CD4-positive, alpha-beta T cell (primary cell): ENCODE measurements around the gene SIX1. TPM values are rescaled to one million over a fixed set of nuclear protein-coding genes. Genes with fewer than 3 reads are reported as not detected.
A peak's percentile ranks its signal among the peaks of the same experiment; 100 is the strongest.

Experiments
- ATAC-seq: fragments of 200-7000 bp; cut with Tn5 transposase; one replicate; pipeline ENCODE4 v1.10.0; 2022; ENCODE audit warnings: mild to moderate bottlenecking; ENCODE audit not compliant: poor library complexity
- CTCF ChIA-PET: fragments of 350-600 bp; sonication (Branson Sonifier 250); formaldehyde crosslinking; loops from one replicate; lab custom pipeline; 2021; ENCODE audit warnings: antibody characterized with exemption, inconsistent platforms; lab: Charles Lee
- POLR2A ChIA-PET: fragments of 350-600 bp; sonication (Branson Sonifier 250); formaldehyde crosslinking; loops from one replicate; lab custom pipeline; 2021; ENCODE audit warnings: antibody characterized with exemption, inconsistent platforms; lab: Charles Lee
- DNase-seq, 14 experiments: peaks; one replicate each; pipeline ENCODE4 v3.0.0-alpha.2; 2013 to 2020; ENCODE audit warnings: mixed read lengths in 2 of 14
- H3K27ac ChIP-seq, 2 donors: one replicate each; pipeline versions ENCODE4 v1.5.1 to v1.7.0; 2013; ENCODE audit warnings: low read length in 2 of 2, low read depth in 1 of 2, mild to moderate bottlenecking in 1 of 2
- H3K27me3 ChIP-seq, 2 experiments: 1 replicate in 1 of 2; 2 replicates in 1 of 2; pipeline versions ENCODE4 v1.6.1 to v1.7.0; 2013; ENCODE audit warnings: low read length in 2 of 2, control low read depth in 1 of 2, mild to moderate bottlenecking in 1 of 2, moderate library complexity in 1 of 2; ENCODE audit not compliant: insufficient read depth in 2 of 2, control insufficient read depth in 1 of 2
- H3K36me3 ChIP-seq: one replicate; pipeline ENCODE4 v1.6.1; 2013; ENCODE audit warnings: low read length, control low read depth; ENCODE audit not compliant: insufficient read depth
- H3K4me1 ChIP-seq: one replicate; pipeline ENCODE4 v1.6.1; 2013; ENCODE audit warnings: low read length, control low read depth; ENCODE audit not compliant: insufficient read depth
- H3K4me3 ChIP-seq: one replicate; pipeline ENCODE4 v1.5.1; 2013; ENCODE audit warnings: mild to moderate bottlenecking, low read length, moderate library complexity
- H3K9me3 ChIP-seq, 2 experiments: 1 replicate in 1 of 2; 2 replicates in 1 of 2; pipeline versions ENCODE4 v1.6.1 to v1.7.0; 2013; ENCODE audit warnings: low read length in 2 of 2, mild to moderate bottlenecking in 2 of 2, control low read depth in 1 of 2, moderate library complexity in 1 of 2; ENCODE audit not compliant: control insufficient read depth in 1 of 2, insufficient read depth in 1 of 2
- H3K27ac Mint-ChIP-seq: one replicate; pipeline ENCODE4 v1.8.0; 2020; ENCODE audit warnings: mixed read lengths
- H3K27me3 Mint-ChIP-seq: one replicate; pipeline ENCODE4 v1.8.0; 2021; ENCODE audit warnings: mixed read lengths
- H3K36me3 Mint-ChIP-seq: one replicate; pipeline ENCODE4 v1.8.0; 2021; ENCODE audit warnings: low read depth, mixed read lengths
- H3K4me1 Mint-ChIP-seq: one replicate; pipeline ENCODE4 v1.8.0; 2021; ENCODE audit warnings: low read depth, mixed read lengths
- H3K4me3 Mint-ChIP-seq: one replicate; pipeline ENCODE4 v1.8.0; 2020; ENCODE audit warnings: mild to moderate bottlenecking, mixed read lengths
- H3K9me3 Mint-ChIP-seq: one replicate; pipeline ENCODE4 v1.8.0; 2020; ENCODE audit warnings: mixed read lengths
- intact Hi-C, 2 experiments: fragments of 100-400 bp; cut with DNase I in 1 of 2; cut with micrococcal nuclease in 1 of 2; formaldehyde crosslinking; loops; one replicate each; pipeline versions ENCODE4 v1.15.1 to v1.9.0; 2023 to 2025; cut with DNase I, micrococcal nuclease
- total RNA-seq, 174 experiments: library from RNA in 2 of 174; stranded (reverse) in 2 of 174; gene quantifications; one replicate each; pipeline ENCODE4 v1.2.3 and lab custom pipeline; 2021 to 2026
- TF ChIP-seq, protein P1 (sequence below): fragments of 200-600 bp; IDR thresholded peaks from one replicate; pipeline ENCODE4 v1.8.0; 2022; ENCODE audit warnings: antibody characterized with exemption, mild to moderate bottlenecking

The SIX1 gene
- total RNA-seq, 2 experiments from 2014 or later, result not detected

DNA sequence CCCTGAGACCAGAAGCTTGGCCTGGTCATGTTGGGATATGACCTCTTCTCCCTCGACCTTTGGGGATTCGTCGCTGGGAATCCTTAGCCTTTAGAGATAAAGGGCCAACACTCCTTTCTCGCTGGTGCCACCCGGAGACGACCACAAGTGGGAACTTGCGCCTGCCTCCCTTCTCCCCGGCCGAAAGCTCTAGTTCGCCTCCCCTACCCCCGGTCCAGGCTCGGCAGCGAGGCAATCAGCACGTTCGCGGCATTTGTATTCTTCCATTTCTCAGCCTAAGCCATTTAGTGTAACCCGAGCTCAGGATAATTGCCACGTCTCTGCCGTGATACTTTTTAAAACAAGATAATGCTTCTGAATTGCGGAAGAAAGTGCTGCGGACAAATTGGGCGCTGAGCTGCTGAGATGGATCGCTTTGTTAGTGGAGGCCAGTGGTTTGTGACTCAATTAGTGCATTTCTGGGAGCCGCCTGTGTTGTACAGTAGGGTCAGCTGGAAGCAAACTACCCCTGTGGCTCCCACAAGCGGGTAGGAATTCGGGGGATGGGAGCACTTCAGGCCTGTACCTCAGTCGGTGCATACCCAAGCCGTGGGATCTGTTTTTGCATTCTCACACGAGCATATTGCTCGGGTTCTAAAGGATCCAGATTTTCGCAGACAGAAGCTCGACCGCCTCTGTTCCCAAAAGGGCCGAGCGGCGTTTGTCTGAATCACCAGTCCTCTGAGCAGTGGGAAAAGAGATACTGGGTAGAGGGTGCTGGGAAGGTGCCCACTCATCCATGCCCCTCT is 6.8 kb upstream of the SIX1 start:
- peak overlapping the region; percentile 85 for H3K4me3 Mint-ChIP-seq
- Histone ChIP-seq H3K36me3 (no peaks in the 10 kb centered on the region), H3K4me1 (peaks cover 45% of the 10 kb centered on the region), H3K27me3 (peaks cover 74 to 83% of the 10 kb centered on the region in 2 experiments), H3K27ac (no peak overlapping the region), H3K9me3 (peaks cover 0 to 30% of the 10 kb centered on the region in 2 experiments), H3K4me3 (no peak overlapping the region)
- H3K9me3 Mint-ChIP-seq, result no peaks in the 10 kb centered on the region
- no peak overlapping the region for H3K27ac Mint-ChIP-seq
- intact Hi-C loops, result no loop called here
- DNase-seq (no peak), ATAC-seq (no peak)
- ChIA-PET POLR2A (no interaction called here), CTCF (no interaction called here)
- no peaks in the 10 kb centered on the region for H3K36me3 Mint-ChIP-seq
- peaks cover 63% of the 10 kb centered on the region for H3K4me1 Mint-ChIP-seq
- TF ChIP-seq, protein P1, sequence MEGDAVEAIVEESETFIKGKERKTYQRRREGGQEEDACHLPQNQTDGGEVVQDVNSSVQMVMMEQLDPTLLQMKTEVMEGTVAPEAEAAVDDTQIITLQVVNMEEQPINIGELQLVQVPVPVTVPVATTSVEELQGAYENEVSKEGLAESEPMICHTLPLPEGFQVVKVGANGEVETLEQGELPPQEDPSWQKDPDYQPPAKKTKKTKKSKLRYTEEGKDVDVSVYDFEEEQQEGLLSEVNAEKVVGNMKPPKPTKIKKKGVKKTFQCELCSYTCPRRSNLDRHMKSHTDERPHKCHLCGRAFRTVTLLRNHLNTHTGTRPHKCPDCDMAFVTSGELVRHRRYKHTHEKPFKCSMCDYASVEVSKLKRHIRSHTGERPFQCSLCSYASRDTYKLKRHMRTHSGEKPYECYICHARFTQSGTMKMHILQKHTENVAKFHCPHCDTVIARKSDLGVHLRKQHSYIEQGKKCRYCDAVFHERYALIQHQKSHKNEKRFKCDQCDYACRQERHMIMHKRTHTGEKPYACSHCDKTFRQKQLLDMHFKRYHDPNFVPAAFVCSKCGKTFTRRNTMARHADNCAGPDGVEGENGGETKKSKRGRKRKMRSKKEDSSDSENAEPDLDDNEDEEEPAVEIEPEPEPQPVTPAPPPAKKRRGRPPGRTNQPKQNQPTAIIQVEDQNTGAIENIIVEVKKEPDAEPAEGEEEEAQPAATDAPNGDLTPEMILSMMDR, result no peak
- H3K27me3 Mint-ChIP-seq, result peaks cover 94% of the 10 kb centered on the region

DNA sequence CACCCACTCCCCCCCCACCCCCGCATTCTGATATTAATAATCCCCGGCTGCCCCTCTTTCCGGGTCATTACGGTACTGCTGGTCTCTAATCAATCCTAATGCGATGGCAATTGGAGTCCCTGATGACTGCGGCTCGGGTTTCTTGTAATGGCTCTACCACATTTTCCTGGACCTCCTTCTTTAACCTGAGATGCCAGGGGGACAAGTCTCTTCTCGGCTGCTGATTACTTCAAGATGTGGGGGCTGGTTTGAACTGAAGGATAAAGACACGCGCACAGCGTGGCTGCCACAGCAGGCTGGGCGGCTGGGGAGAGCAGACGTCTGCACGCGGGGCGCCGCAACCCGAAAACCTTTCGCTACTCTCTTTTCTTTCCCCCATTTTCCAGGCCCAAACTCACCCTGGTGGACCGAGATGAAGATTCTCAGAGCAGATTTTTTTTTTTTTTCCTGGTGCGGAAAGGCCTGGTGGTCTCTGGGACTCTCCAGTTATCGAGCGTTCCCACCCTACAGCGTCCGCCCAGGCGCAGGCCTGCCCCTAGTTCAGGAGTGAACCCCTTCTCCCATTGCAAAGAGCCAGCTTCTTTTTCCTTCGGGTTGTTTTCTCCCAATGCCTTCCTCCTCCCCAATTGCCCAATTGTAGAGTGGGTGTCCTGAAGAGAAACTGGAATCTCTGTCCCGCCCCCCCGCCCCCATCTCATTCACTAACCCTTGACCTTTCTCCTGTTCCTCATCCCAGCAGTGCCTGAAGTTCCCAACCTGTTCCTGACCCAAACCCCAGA is 6.0 kb upstream of the SIX1 start:
- Mint-ChIP-seq H3K27ac (no peak overlapping the region), H3K9me3 (no peaks in the 10 kb centered on the region), H3K4me1 (peaks cover 69% of the 10 kb centered on the region), H3K4me3 (peak overlapping the region; percentile 85), H3K36me3 (no peaks in the 10 kb centered on the region), H3K27me3 (peaks cover 98% of the 10 kb centered on the region)
- CTCF ChIA-PET, result no interaction called here
- peaks cover 45% of the 10 kb centered on the region for H3K4me1 ChIP-seq
- intact Hi-C loops, result no loop called here
- H3K9me3 ChIP-seq, result peaks cover 0 to 30% of the 10 kb centered on the region in 2 experiments
- ATAC-seq (no peak), DNase-seq (no peak)
- no peak overlapping the region for H3K27ac ChIP-seq
- H3K27me3 ChIP-seq, result peaks cover 81 to 89% of the 10 kb centered on the region in 2 experiments
- H3K36me3 ChIP-seq, result no peaks in the 10 kb centered on the region
- H3K4me3 ChIP-seq, result no peak overlapping the region
- TF ChIP-seq, protein P1, result no peak
- POLR2A ChIA-PET, result interaction anchor here (0.6 kb wide), 1 partner anchor 99 kb away, joined by 3 read pairs; no protein-coding TSS in a partner anchor

DNA sequence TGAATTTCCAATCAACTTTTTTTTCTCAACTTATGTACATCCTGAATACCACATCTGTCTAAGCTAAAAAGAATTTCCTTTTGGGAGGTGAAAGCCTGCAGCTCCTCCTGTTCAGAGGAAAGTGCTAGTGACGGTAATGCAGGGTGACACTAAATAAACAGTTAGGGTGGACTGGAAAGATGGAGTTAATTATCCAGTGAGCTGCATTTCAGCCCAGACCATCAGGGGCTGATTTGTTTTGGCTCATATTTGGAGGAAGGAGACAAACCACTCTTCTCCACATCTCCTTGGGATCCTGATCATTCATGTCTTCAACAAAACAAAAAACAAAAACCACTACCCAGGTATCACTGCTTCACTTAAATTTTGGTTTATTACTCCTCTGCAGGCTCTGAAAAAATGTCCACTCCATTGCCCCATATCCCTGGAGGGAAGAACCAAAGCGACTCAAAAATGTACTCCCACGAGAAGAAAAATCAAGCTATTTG is 5.1 kb upstream of the SIX1 start:
- Histone ChIP-seq H3K27me3 (peaks cover 82 to 93% of the 10 kb centered on the region in 2 experiments), H3K27ac (no peak overlapping the region), H3K4me3 (no peak overlapping the region), H3K9me3 (peaks cover 0 to 30% of the 10 kb centered on the region in 2 experiments), H3K36me3 (no peaks in the 10 kb centered on the region), H3K4me1 (peaks cover 50% of the 10 kb centered on the region)
- H3K36me3 Mint-ChIP-seq, result no peaks in the 10 kb centered on the region
- peaks cover 97% of the 10 kb centered on the region for H3K27me3 Mint-ChIP-seq
- ChIA-PET POLR2A (interaction anchor here (0.6 kb wide), 1 partner anchor 98 kb away, joined by 3 read pairs; no protein-coding TSS in a partner anchor), CTCF (no interaction called here)
- peaks cover 76% of the 10 kb centered on the region for H3K4me1 Mint-ChIP-seq
- DNase-seq, result no peak
- H3K4me3 Mint-ChIP-seq, result no peak overlapping the region
- no peak overlapping the region for H3K27ac Mint-ChIP-seq
- intact Hi-C loops, result no loop called here
- no peaks in the 10 kb centered on the region for H3K9me3 Mint-ChIP-seq
- ATAC-seq, result no peak
- TF ChIP-seq, protein P1, result no peak
